ENCODE data around the gene NEUROD4.
"Not testable (repeated sequence)": the region's sequence is repeated elsewhere in the genome, so short reads cannot be mapped to it uniquely, and the experiment has no call there.

The NEUROD4 gene, protein sequence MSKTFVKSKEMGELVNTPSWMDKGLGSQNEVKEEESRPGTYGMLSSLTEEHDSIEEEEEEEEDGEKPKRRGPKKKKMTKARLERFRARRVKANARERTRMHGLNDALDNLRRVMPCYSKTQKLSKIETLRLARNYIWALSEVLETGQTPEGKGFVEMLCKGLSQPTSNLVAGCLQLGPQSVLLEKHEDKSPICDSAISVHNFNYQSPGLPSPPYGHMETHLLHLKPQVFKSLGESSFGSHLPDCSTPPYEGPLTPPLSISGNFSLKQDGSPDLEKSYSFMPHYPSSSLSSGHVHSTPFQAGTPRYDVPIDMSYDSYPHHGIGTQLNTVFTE

GRCh38 chr12:55019784-55020183, at the start of gene NEUROD4:
TSS of gene NEUROD4 (plus strand) at chr12:55019974. CDS start at chr12:55026440, 6,466 bp downstream.
- DNase-seq: peak; percentile 17

GRCh38 chr12:54970741-54971140, 49.0 kb upstream of the NEUROD4 start:
- DNase-seq: no peak

GRCh38 chr12:54973556-54973955, 46.2 kb upstream of the NEUROD4 start:
- no peak for DNase-seq

GRCh38 chr12:54974279-54974678, 45.5 kb upstream of the NEUROD4 start:
- DNase-seq: no peak

DNA sequence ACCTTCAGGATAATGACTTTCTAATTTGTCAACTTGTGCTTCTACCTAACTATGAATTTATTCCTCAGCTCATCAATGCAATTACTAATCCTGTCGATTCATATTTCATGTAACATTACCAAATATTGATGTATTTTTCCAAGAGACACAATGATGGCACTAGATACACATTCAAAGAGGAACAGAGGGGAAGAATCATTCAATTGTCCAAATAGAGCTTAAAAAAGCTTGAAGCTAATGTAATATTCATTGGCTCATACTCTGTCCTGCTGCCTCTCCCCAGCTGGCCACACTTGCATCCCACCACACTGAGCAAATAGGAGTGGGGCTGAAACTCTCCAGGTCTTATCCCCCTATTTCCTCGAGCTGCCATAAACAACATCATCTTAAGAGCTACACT, 44.5 kb upstream of the NEUROD4 start:
- no peak for DNase-seq

GRCh38 chr12:54975875-54976274, 43.9 kb upstream of the NEUROD4 start:
- no peak for DNase-seq

DNA sequence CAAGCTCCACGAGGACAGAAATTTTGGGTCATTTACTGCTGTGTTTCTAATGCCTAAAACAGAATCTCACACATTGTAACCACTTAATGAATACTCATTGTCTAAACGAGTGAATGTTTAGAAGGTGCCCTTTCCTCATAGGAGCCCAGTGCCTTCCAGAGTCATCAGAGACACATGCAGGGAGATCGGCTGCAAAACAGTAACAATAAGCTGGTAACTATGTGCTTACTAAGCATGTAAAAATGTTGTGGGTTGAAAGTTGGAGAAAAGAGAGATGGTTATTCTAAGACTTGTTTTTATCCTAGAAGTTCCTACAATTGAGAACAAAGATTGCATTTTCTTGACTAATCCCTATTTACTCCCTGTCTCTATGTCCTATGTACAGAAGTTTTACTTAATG, 42.6 kb upstream of the NEUROD4 start:
- DNase-seq: no peak

- peak; percentile 40 for DNase-seq
Measured at GRCh38 chr12:54977857-54978256, 41.9 kb upstream of the NEUROD4 start.

GRCh38 chr12:54980341-54980740, 39.4 kb upstream of the NEUROD4 start:
- peak; percentile 56 for DNase-seq

DNA sequence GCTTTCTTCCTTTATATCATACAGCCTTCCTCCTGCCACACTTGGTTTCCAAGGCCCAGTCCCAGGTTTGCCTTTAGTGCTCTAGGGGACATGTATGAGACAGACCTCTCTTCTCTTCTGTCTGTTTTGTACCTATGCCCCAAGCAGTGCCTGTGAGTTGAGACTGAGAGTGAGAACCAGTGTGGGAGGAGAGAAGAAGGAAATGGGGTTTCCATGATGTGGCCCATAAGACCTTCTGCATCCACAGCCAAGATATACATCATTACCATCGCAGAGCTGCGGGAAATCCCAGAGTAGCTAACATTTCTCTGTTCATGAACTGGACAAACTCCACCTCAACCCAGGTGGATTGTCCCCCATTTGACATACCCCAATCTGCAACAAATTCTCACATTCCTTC, 38.0 kb upstream of the NEUROD4 start:
- DNase-seq: peak; percentile 49

- peak; percentile 50 for DNase-seq
Measured at GRCh38 chr12:54983536-54984101, 36.2 kb upstream of the NEUROD4 start.

DNA sequence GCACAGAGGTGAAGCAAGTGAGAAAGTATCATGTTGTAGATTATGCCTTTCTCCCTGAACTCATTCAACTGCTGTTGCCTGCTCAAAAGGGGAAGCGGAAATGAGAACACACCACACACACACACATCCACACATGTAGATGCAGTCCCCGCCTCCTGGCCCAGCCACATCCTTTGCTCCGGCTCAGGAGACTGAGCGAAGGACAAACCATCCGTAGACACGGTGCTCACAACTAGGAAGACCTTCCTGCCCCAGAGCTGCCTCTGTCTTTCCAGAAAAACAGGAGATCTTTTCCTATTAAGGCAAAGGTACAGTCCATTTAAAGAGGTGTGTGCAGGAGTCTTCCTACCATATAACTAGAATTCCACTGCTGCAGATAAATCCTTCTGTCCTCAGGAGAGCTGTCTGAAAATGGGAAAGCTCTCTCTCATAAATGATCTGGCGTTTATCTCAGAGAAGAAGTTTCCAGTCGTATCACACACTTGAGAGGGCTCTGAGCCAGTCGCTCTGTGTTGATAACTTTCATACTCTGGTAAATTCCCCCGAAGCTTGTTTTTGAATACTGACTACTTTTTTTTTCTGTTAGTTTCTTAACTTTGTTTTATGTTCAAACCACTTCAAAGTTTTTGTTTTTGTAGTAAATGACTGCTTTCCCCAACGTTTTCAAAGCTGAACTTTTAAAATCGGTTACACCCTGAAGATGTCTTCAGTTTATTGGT, 35.0 kb upstream of the NEUROD4 start, which contains the start of gene TESPA1:
TSS of gene TESPA1 (minus strand) at position 105 of the 719 bp plus-strand sequence. CDS start 10,200 bp downstream, outside the sequence.
- DNase-seq: peak; percentile 90

DNA sequence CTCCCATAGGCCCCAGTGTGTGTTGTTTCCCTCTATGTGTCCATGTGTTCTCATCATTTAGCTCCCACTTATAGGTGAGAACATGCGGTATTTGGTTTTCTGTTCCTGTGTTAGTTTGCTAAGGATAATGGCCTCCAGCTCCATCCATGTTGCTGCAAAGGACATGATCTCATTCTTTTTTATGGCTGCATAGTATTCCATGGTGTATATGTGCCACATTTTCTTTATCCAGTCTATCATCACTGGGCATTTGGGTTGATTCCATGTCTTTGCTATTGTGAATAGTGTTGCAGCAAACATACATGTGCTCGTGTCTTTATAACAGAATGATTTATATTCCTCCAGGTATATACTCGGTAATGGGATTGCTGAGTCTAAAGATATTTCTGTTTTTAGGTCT, 33.0 kb upstream of the NEUROD4 start:
- not testable (repeated sequence) for DNase-seq

DNA sequence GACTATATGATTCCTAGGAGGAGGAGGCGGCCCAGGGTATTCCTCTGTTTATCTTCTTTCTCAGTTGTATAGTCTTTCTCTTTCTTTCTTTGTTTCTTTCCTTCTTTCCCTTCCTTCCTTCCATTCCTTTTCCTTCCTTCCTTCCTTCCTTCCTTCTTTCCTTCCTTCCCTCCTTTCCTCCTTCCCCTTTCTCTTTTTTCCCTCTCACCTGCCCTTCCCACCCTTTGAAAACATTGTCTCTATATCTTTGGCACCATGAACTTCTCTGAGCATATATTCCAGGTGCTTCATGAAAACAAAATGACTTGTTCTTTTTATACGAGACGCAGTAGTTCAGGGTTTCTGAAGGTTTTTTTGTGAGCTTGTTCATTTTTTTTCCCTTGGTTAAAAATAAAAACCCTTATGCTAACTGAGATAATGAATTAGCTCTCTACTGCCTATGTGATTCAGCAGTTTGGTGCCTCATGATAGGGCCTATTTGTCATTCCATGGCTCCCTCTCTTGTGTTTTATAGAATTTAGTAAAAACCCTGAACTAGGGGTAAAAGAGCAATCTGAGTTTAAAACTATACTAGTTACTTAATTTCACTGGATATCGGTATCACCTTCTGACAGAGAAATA, 32.1 kb upstream of the NEUROD4 start:
- no peak for DNase-seq

- DNase-seq: no peak
Measured at GRCh38 chr12:54988402-54989054, 31.2 kb upstream of the NEUROD4 start.

DNA sequence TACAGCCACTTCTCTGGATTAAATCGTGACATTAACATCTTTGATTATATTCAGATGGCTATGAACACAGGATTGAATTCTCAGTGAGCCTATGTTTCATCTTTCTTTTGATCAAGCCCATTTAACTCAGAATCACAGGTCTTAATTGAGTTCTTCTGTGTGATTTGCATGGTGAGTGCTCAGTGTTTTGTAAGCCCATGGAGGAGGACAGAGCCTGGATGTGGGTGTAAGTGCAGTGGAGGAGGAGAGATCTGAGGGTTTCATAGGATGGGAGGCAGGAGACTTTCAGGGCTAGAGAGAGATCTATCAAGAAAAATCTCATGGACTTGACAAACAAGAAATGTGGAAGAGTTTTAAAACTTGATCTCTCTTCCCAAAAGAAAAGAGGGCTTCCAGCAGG, 29.9 kb upstream of the NEUROD4 start:
- no peak for DNase-seq

GRCh38 chr12:54991161-54991990, 28.4 kb upstream of the NEUROD4 start:
- peak; percentile 59 for DNase-seq

DNA sequence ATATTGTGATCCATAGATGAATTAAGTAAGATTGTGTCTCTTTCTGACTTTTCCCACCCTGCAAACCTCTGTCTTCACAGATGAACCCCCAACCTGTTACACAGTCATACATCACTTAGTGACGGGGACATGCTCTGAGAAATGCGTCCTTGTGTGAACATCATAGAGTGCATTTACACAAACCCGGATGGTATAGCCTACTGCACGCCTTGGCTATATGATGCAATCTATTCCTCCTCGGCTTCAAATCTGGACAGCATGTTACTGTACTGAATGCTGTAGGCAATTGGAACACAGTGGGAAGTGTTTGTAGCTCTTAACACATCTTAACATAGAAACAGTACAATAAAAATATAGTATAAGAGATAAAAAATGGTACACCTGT, 27.8 kb upstream of the NEUROD4 start:
- DNase-seq: no peak

DNA sequence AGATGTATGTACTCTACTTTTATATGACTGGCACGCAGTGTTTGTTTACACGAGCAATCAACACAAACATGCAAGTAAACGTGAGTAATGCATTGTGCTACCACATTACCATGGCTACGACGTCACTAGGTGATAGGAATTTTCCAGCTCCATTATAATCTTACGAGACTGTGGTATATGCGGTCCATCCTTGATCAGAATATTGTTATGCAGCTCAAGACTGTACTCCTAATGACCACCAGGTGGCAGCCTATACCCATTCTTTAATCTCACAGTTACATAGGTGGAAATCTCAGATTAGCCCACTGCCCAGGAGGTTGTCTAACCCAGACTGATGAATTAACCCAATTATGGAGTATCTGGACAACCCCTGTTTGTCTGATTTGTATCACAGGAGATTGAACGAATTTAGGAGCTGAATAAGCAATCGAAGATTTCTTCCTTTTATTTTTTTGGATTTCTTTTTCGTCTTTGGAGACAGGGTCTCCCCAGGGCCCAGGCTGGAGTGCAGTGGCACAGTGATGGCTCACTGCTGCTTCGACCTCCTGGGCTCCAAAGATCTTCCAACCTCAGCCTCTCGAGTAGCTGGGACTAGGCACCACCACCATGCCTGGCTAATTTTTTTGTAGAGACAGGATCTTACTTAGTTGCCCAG, 26.5 kb upstream of the NEUROD4 start:
- DNase-seq: peak; percentile 82

DNA sequence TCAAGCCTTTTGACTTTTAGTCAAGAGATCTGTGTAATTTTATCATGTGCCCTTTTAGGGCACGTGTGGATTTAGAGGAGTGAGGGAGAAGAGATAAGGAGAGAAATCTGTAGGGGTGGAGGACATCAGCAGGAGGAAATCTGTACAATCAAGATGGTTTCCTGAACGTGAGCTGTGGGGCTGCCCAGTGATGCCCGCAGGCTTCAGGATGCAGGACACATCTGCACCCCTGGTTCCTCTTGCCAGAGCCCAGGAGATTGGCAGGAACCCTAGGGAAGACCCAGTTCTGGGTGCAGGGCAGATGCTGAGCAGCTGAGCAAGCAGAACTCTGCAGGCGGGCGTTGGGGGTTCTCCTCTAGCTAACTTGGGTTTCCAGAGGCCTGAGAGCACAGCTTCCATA, 23.6 kb upstream of the NEUROD4 start:
- DNase-seq: no peak

DNA sequence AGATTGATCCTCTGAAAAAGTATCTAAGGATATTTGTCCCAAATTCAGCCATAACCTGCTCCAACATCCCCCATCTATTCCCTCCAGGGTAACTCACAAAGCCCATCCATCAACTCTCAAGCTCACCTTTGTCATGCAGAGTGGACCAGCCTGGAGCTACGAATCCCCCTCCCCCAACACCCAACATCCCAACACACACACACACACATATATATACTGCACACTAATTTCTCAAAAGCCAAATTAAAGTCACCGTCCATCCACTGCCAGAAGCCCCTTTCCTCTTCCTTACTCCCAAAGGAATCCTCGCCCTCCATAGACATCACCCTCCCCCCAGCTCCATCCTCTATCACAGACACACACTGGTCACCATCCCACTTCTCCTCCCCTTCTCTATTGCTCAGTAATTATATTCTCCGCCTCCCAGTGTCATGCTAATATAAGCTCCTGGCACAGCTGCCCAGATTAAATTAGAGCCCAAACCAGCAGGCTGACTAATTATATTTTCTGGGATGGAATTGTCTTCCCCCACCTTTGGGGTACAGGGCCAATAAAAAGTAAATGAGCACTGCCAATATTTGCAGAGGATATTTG, 21.7 kb upstream of the NEUROD4 start:
- DNase-seq: no peak

Measured in CD4-positive, alpha-beta T cell treated with Interleukin-12 subunit alpha and Interleukin-12 subunit beta, for 1 hour (primary cell).